HG02981 (cell line): Measurements from ENCODE around the gene SMOC1.

Source experiments
- ATAC-seq: cut with Tn5 transposase; IDR thresholded peaks from one replicate; pipeline ENCODE4 v1.9.1; 2021; ENCODE audit warnings: mild to moderate bottlenecking, moderate library complexity; ENCODE audit not compliant: unreplicated experiment

The SMOC1 gene, protein sequence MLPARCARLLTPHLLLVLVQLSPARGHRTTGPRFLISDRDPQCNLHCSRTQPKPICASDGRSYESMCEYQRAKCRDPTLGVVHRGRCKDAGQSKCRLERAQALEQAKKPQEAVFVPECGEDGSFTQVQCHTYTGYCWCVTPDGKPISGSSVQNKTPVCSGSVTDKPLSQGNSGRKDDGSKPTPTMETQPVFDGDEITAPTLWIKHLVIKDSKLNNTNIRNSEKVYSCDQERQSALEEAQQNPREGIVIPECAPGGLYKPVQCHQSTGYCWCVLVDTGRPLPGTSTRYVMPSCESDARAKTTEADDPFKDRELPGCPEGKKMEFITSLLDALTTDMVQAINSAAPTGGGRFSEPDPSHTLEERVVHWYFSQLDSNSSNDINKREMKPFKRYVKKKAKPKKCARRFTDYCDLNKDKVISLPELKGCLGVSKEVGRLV

DNA sequence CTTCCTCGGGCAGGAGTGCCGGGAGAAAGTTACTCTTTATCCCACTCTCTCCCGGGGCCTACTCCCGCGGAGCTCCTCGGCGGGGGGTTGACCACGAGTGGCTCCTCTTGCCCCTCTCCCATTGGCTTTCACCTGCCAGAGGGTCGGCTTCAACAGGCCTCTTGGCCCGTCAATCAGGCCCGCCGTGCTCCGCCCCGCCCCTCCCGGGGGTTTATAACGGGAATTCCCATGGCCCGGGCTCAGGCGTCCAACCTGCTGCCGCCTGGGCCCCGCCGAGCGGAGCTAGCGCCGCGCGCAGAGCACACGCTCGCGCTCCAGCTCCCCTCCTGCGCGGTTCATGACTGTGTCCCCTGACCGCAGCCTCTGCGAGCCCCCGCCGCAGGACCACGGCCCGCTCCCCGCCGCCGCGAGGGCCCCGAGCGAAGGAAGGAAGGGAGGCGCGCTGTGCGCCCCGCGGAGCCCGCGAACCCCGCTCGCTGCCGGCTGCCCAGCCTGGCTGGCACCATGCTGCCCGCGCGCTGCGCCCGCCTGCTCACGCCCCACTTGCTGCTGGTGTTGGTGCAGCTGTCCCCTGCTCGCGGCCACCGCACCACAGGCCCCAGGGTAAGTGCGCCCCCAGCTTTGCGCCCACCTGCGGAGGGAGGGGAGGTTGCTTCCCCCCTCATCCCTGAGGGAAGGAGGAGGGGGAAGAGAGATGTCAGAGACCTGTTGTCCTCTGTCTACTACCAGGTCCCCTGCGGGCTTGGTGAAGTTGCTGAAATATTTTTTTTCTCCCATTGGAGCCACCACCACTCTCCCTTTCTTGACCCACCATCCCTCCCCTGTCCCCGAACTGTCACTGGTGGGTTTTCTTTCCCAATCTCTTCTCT lies at the start of gene SMOC1:
Gene SMOC1 (plus strand): TSS at position 242 of the 869 bp plus-strand sequence. CDS start 263 bp downstream, at position 505.
- no peak for ATAC-seq

DNA sequence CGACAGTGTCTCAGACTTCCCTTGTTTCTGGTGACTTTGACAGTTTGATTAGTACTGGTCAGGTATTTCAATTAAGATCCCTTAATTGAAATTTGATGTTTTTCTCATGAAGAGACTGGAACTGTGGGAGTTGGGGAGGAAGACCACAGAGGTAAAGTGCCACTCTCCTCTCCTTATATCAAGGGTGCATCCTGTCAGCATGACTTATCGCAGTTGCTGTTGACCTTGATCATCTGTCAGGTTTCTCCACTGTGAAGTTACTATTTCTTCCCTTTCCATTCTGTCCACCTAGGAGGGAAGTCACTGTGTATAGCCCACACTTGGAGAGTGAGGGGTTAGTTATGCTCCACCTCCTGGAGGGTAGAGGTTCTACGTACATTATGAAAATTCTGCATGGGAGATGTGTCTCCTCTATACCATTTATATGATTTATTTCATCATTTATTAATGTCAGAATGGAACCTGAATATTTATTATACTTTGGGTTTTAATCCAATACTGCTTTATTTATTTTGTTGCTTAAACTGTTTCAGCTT lies 40.3 kb upstream of the SMOC1 start:
- no peak for ATAC-seq

DNA sequence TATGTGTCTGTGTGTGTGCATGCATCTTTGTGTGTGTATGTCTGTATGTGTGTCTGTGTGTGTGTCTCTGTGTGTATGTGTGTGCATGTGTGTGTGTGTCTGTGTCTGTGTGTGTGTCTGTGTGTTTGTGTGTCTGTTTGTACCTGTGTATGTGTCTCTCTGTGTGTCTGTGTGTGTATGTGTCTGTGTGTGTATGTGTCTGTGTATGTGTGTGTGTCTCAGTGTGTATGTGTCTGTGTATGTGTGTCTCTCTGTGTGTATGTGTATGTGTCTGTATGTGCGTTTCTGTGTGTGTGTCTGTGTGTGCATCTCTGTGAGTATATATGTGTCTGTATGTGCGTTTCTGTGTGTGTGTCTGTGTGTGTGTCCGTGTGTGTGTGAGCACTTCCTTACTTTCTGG lies 39.6 kb upstream of the SMOC1 start:
- ATAC-seq: no peak

DNA sequence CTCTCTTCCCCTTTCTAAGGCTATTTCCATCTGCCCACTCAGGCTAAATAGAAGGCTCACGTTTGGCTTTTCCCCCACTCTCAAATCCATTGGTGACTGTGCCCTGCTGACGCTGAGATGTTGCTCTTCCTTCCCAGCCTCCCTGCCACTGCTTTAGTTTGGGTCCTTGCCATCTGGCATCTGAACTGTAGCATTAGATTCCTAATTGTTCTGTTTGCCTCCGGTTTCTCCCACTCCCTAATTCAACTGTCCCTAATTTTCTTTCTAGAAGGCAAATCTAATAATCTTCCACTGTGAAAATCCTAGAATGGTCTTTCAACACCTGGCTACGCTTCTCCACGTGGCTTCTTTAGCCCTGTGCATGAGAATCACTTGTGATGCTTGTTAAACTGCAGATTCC lies 37.6 kb upstream of the SMOC1 start:
- ATAC-seq: no peak

DNA sequence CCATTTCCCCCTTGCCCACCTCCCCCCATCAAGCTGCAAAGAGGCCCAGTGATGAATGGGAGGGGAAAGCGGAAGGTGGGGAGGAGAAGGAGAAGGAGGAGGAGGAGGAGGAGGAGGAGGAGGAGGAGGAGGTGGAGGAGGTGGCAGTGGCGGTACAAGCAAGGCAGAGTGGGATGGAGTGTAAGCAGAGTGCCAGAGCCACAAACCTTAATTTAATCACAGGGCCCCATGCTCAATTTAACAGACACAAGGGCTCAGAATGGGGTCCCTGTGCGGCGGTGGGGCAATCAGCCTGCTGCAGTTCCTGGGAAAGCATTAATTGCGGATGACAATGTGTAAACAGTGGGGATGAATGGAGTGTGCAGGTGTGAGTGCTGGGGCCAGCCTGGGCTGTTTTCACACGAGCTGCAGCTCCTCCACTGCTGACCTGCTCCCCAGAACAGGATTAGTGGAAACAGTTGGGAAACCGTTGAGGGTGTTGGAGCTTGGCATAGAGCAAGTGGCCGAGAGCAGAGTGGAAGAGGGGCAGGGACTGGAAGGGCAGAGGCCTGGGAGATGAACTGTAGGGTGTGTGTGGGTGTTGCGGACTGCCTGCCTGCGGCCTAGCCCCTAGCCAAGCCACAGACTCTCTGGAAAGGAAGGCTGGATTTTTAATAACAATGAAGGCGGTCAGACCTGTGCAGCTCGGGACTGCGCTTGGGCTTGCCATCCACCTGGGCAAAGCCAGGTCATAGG lies 36.4 kb upstream of the SMOC1 start:
- ATAC-seq: no peak

DNA sequence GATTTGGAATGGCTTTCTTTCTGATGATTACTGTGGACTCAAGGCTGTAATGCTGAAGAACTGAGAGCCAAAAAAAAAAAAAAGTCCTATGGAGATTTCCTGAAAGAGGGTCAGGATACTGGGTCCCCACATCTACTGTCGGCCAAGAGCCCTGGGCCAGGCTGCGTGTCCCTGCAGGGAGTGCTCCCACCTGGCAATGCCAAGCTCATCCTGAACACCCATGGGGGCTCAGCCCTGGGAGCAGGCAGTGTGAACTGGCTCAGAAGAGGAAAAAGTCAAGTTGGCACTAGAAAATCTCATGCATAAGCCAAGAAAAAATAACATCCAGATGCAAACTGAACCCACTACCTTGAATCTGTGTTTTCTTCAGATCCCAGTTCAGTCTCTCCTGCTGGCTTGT lies 35.0 kb upstream of the SMOC1 start:
- no peak for ATAC-seq

DNA sequence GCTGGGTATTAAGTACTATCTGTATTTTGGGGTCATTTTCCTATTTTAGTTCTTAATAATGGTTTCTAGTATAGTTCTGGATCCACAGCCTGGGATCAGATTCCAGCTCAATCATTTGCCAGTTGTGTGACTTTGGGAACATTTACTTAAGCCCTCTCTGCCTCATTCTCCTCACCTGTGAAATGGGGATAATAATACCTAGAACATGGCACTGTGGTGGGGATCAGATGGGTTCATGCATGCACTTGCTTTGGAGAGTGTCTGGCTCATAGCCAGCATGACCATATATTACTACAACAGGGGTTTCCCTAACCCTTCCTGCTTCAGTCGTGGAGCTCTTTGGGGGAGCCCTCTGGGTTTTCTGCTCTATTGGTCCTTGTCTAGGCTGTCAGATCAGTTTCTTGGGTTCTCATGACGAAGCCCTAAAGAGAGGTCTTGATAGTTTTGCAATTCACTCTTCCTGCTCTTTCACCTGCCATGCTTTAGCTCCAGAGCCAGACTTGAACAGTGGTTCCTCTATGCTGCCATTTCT lies 34.1 kb upstream of the SMOC1 start:
- no peak for ATAC-seq

DNA sequence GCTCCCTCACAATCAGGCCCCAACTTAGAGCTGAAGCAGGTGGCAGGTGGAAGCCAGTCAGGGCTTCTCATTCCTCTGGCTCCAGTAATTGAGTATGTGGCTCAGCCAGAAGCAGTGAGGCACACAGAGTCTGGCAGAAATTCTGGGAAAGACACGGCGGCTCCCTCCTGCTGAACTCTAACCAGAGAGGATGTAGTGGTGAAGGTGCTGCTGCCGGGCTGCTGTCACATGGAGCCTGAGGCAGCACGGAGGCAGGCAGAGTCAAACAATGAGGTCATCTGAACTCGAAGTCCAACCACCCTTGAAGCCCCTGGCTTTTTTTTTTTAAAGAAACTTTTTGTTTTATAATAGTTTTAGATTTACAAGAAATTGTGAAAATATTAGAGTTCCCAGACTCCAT lies 33.4 kb upstream of the SMOC1 start:
- ATAC-seq: no peak

DNA sequence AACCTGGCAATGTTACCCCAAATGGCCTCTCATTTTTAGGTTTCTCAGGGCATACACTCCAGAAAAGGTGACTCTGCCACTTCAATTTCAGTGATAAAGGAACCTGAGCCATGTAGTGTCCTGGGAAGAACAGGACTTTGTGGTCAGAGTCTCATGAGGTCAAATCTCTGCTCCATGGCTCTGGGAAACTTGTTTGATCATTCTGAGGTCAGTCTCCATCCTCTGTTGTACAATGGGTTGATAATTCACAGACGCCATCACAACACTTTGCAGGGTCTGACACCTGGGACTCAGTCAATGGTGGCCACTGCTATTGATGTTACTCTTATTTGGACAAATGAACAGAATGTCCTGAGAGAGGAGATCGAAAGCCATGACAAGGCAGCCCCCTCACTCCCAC lies 31.1 kb upstream of the SMOC1 start:
- no peak for ATAC-seq

DNA sequence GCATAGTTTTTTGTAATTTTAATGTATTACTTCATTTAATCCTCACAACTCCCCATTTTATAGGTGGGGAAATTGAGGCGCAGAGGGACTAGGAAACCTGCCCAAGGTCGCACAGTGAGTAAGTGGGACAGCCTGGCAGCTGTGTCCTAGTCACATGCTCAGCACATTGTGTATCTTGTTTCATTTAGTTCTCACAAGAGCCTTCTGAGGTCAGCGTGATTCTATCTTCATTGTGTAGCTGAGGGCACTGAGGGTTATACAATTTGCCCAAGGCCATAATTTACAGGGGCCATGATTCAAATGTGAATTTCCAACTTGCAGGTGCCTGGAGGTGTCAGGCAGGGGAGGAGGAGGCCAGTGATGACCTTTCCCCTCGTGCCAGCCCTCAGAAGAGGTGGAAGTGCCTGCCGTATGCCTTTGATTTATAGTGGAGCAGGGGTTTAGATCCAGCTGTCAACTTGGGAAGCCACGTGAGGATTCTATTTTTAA lies 30.3 kb upstream of the SMOC1 start:
- no peak for ATAC-seq

DNA sequence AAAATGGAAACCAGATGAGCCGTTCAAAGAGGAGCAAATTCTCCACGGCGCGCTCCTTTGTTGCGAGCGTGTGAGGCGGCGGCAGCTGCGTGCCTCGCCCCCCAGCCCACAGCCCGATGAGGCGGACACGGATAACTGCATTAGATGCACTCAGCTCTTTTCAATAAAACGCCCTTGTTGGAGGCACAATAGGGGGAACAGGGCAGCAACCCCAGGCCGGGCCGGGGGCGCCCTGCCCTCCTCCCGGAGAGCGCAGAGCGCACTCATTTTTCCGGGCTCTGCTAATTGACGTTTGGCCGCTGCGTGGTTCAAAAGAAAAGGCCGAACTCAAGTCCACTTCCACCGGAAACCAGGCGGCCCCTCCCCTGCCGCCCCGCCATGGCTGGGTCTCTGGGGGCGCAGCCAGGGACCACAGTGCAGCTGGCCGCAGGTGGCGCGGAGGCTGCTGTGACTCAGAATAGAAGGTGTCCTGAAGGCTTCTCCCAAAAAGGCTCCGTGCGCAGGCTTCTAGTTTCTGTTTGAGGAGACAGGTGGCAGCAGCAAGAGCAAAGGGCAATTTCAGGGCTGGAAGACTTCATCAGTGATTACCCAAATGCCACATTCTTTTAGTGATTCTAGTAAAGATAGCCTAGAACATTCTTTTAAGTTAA lies 29.0 kb upstream of the SMOC1 start:
- no peak for ATAC-seq

DNA sequence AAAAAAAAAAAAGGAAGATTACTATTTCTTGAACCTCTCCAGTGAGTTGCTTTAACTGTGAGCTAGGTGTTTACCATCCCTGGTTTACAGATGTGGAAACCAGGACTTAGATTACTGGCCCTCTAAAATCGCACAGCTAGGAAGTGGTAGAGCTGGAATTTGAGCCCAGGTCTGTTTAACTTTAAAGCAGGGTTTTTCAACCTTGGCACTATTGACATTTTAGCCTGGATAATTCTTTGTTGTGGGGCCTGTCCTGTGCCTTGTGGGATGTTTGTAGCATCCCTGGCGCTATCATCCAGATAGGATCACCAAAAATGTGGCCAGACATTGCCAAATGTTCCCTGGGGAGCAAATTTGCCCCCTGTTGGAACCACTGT lies 28.5 kb upstream of the SMOC1 start:
- no peak for ATAC-seq

DNA sequence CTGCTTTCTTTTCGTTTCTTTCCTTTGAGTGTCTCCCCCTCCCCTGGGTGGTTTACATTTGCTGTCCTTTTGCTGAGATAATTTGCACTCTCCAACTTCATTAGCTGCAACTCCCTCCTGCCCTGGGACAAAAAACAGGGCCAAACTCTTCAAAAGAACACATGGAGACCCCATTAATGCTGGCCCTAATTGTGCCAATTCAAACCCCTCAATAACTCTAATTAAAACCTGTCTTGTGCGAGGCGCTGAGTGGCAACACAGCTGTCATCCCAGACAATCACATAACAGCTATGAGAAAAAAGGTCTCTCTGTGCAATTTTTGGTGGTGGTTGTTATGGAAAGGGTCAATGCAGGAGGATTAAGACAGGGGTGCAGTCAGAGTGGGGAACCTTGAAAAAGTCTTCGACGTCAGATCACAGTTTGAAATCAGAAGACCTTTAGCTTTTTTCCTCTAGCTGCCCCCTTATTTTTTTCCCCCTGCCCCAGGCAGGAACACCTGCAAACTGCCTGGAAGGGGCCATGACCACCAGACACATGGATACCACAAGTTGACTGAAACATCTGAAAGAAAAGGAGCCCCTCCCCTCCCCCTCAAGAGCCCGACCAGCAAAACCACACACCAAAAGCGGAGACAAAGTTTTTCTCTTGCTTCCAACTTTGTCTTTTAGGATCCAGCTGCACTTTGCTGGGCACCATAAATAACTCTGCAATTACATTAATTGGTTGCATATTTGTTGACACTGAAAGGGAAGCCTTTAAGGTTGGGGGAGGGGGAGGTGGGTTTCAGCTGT lies 26.5 kb upstream of the SMOC1 start:
- ATAC-seq: no peak

DNA sequence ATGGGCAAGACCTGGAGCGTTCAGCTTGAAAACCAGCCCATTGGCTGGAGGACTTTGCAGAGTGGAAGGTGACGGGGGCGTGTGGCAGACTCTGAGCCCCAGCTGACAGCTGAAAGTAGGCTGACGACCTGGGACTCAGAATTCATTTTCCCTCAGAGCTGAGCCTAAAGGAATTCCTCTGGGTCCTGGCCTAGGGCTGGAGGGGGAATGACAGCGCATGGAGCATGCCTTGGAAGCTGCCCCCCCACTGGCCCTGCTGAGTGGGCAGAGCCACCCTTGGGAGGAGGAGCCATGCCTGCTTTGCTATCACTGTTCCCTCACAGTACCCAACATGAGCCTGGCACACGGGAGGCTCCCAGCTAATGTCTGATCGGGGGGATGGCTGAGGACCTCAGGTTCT lies 25.4 kb upstream of the SMOC1 start:
- ATAC-seq: no peak

DNA sequence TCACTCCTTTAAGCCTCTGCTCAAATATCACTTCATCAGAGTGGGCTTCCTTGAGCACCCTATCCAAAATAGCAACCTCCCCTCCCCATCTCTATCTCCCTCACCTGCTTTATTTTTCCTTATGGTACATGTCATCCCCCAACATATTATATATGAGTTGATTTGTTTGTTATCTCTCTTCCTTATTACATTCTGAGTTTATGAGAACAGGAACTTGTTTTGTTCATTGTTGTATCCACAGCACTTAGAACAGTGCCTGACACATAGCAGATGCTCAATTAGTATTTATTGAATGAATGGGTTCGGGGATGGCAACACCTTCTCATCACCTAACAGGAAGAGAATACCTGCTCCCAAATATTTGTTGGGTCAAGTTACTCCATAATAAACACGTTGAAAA lies 24.6 kb upstream of the SMOC1 start:
- ATAC-seq: no peak

DNA sequence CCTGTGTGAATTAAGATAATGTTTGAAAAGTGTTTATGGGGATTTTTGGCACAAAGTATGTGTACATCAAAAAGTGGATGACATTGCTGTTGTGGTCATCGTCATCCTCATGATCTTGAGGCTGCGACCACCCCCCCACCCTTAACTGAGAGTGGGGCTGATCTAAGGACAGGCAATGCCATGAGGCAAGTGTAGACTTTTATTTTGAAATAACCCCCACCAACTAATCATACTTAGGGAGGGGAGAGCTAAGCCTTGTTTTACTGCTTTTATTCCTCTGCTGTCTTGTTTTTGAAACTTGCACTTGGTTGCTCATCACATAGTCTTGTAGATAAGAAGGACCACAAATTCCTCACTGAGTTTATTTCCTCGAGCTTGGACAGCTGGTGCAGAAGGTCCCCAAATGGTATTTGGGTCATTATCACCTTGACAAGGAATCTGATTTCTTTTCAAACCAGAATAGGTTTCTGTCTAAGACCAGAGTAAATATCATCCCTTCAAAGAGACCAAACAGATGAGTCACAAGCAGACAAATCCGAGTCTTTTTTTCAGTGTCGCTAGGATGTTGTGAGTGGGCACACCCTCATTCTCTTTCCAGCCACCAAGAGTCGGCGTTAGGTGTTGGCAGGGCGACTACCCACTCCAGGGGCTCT lies 23.9 kb upstream of the SMOC1 start:
- ATAC-seq: no peak

DNA sequence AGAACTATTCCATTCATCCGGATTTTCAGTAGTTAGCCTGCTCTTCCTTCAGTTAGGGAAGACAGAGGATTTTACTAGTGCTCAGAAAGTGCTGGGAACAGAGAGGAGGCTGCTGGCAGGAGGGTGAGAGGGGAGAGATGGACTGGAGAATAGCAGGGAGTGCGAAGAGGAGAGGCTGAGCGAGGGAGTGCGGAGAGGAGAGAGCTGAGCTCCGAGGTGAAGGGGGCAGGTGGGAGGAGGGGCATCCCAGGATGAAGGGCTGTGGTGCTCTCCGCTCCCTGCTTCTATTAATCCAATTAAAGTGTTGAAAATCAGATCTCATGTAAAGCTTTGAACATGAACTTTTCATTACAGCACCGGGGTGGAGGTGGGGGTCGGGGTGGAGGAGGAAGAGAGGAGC lies 20.4 kb upstream of the SMOC1 start:
- no peak for ATAC-seq

DNA sequence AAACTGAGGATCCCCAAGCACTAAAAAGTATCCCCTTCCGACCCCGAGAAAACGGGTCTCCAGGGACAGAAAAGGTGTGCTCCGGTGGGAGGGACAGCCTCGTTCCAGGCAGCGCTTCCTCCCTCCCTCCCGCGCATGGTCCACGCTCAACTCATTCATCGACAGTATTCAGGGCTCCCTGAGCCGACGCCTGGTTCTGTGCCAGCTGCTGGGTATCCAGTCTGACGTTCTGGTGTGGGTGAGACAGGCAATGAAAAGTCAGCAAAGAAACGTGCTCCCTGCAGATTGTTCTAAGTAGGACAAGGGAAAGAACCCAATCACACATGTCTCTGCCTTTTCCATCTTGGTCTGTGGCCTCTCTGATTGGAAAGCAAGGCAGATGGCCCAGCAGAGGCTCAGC lies 19.6 kb upstream of the SMOC1 start:
- no peak for ATAC-seq

DNA sequence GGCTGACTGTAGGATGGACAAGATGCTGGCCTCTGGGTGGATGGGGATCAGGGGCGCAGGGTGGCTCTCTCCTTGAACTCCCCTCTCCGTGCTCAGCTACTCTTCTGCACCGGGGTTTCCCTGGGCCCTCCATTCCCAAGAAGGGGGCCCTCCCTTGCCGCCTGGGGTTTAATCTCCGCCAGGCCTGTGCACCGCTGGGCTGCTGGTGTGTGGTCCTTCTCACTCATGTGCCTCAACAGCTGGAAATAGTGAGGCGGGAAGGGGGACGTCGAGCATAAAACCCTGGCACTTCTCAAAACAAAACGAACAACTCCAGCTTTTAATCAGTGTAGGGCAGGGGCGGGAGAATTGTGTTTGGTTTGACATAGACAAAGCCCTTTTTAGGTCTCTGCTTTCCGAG lies 19.0 kb upstream of the SMOC1 start:
- ATAC-seq: no peak
